KG1 (cell line): ENCODE data around the gene CLEC2D.
"Not testable (repeated sequence)": the region's sequence is repeated elsewhere in the genome, so short reads cannot be mapped to it uniquely, and the experiment has no call there.

ENCODE experiments used
- DNase-seq: peaks from one replicate; lab custom pipeline; 2025; lab: John Stamatoyannopoulos, UW

The CLEC2D gene

GRCh38 chr12:9660046-9660445 is 9.5 kb upstream of the CLEC2D start:
- DNase-seq, result no peak

GRCh38 chr12:9661720-9662119 is 7.8 kb upstream of the CLEC2D start:
- DNase-seq, result no peak

GRCh38 chr12:9662488-9662887 is 7.0 kb upstream of the CLEC2D start:
- no peak for DNase-seq

GRCh38 chr12:9667403-9668160 is 1.9 kb upstream of the CLEC2D start:
- no peak for DNase-seq

- DNase-seq, result no peak
Observed at GRCh38 chr12:9668161-9669018, 1.1 kb upstream of the CLEC2D start.

- DNase-seq, result no peak
Observed at GRCh38 chr12:9669019-9669326, 540 bp upstream of the CLEC2D start.

- not testable (repeated sequence) for DNase-seq
Observed at GRCh38 chr12:9672340-9672739, 2.8 kb downstream of the CLEC2D start.

GRCh38 chr12:9673404-9674225 is 4.1 kb downstream of the CLEC2D start:
- DNase-seq, result no peak

- DNase-seq, result no peak
Observed at GRCh38 chr12:9674226-9674590, 4.7 kb downstream of the CLEC2D start.

GRCh38 chr12:9682508-9682907 is 13.0 kb downstream of the CLEC2D start:
- not testable (repeated sequence) for DNase-seq

- DNase-seq, result not testable (repeated sequence)
Observed at GRCh38 chr12:9682949-9683348, 13.4 kb downstream of the CLEC2D start.

- not testable (repeated sequence) for DNase-seq
Observed at GRCh38 chr12:9685366-9685765, 15.9 kb downstream of the CLEC2D start.

- DNase-seq, result no peak
Observed at GRCh38 chr12:9685915-9686314, 16.4 kb downstream of the CLEC2D start.

- DNase-seq, result no peak
Observed at GRCh38 chr12:9687228-9687627, 17.7 kb downstream of the CLEC2D start.

GRCh38 chr12:9692909-9693308 is 23.4 kb downstream of the CLEC2D start:
- DNase-seq, result no peak

- no peak for DNase-seq
Observed at GRCh38 chr12:9694241-9694640, 24.7 kb downstream of the CLEC2D start.

- not testable (repeated sequence) for DNase-seq
Observed at GRCh38 chr12:9695150-9695549, 25.6 kb downstream of the CLEC2D start.

GRCh38 chr12:9695661-9696060 is 26.1 kb downstream of the CLEC2D start:
- not testable (repeated sequence) for DNase-seq

GRCh38 chr12:9697619-9698018 is 28.1 kb downstream of the CLEC2D start:
- no peak for DNase-seq

GRCh38 chr12:9698681-9699080 is 29.2 kb downstream of the CLEC2D start:
- DNase-seq, result no peak

- no peak for DNase-seq
Observed at GRCh38 chr12:9699269-9699897, 29.9 kb downstream of the CLEC2D start.
